ENCODE data around the gene SCAF4. TPM values are rescaled to one million over a fixed set of nuclear protein-coding genes. Genes with fewer than 3 reads are reported as not detected.
"Not testable (repeated sequence)": the region's sequence is repeated elsewhere in the genome, so short reads cannot be mapped to it uniquely, and the experiment has no call there.

Gene SCAF4
- total RNA-seq, 2 experiments from 2014 or later: 54.0 to 55.2 TPM

DNA sequence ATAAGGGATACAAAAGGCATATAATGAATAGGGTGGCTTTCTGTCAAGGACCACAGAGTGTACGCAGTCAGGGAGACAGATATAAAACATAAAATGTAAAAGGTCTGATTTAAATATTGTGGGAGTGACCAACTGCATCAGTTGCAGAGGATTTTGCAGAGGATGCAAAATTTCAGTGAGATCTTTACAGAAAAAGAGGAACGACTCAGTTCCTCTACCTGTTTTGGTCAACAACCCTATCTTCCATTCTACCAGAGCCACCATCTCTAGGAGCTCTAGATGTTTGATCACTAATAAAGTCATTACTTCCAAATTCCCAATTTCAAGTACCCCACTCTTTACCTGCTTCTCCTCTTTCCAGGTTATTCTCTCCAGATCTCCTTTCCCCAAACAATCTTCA is 56.0 kb downstream of the SCAF4 start:
- POLR2A ChIA-PET: interaction anchor here (0.6 kb wide), 1 partner anchor 61 kb away, joined by 5 read pairs; no protein-coding TSS in a partner anchor
- CTCF ChIA-PET: interaction anchor here (0.5 kb wide), 1 partner anchor 41 kb away, joined by 6 read pairs; no protein-coding TSS in a partner anchor

- CTCF ChIA-PET: interaction anchor here (0.5 kb wide), 1 partner anchor 42 kb away, joined by 6 read pairs; no protein-coding TSS in a partner anchor
- POLR2A ChIA-PET: no interaction called here
These were observed 56.6 kb downstream of the SCAF4 start for GRCh38 chr21:31675318-31675717.

DNA sequence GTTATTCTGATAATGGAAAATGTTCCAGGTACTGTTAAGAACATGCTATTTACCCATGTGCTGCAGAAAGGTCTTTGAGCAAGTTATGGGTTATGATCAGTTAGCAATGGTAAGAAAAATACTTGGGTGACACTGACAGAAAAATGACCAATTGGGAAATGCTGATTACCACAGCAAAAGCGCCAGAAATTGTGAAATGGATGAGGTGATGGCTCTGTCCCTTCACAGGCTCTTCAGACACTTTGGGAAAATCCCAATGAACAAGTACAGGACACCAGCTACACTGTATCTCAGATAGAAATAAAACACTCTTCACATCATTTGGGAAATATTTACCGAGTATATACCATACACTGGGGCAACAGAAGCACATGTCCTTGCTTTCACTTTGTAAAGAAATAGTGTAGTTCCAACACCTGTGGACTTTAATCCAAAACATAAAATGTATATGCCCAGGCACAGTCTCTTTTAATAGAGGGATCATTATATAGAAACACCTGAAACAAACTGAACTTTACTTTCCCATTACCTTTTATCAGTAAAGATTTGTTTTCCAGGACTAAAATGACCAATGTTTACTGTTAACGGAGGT is 58.5 kb downstream of the SCAF4 start:
- CTCF ChIA-PET: no interaction called here
- POLR2A ChIA-PET: no interaction called here

DNA sequence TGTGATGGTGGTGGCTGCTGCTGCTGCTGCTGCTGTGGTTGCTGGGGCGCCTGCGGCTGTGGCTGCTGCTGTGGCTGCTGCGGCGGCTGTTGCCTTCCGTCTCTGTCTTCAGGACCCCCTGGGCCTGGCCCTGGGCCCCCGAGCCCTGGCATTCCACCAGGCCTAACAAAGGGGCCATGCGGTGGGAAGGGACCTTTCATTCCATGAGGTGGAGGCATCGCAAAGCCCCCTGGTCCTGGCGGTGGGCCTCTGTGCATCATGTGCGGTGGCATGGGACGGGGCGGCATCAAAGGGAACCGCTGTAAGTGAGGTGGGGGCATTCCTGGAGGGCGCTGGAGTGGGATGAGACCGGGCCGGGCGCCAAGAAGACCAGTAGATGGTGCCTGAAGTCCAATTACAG is 60.0 kb downstream of the SCAF4 start:
- ChIA-PET POLR2A (no interaction called here), CTCF (no interaction called here)

DNA sequence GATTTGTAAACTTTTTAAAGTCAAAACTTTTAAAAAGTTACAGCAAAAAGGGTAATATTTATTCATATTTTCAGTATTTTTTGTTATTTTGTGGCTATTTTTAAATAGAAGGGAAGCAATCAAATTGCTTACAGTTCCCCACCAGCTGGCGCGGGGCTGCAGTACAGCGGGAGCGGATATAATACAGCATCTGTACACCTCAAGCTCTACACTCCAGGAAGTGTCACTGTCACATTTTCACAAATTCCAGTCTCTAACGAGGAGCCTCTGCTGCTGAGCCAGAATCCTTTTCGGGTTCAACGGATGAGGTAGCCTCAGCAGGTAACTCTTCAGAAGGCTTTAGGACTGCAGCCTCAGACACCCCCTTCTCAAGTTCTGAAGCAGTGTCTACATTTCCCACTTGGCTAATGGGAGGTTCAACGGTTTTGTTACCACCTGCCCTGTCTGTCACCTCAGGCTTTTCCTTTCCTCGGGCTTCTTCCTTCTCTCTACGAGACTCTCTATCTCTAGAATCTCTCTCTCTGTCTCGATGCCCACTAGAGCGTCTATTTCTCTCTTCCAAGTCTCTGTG is 60.7 kb downstream of the SCAF4 start:
- POLR2A ChIA-PET: no interaction called here
- CTCF ChIA-PET: no interaction called here

GRCh38 chr21:31670070-31670469 is 61.8 kb downstream of the SCAF4 start:
- ChIA-PET CTCF (no interaction called here), POLR2A (no interaction called here)

GRCh38 chr21:31668651-31669491 is 63.0 kb downstream of the SCAF4 start:
- POLR2A ChIA-PET: no interaction called here
- CTCF ChIA-PET: no interaction called here

DNA sequence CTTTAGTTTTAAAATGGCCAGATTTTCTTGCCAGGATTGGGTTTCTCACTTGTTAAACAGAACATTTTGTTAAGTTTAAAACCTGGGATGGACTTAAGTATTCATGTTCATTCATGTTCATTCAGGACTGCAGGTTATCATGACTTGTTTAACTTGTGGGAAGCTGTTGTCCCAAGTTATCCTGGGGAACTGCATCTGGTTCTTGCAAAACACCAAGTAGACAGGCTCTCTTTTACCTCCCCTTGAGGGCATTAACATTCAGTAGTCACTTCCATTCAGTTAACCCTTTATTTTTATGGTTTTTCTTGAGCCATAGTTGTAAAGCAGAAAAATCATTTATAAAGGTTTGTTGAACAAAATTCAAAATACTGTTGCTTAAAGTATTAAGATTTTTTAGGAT is 64.3 kb downstream of the SCAF4 start:
- ChIA-PET POLR2A (no interaction called here), CTCF (no interaction called here)

- CTCF ChIA-PET: interaction anchor here (1.0 kb wide), 1 partner anchor 65 kb away, joined by 5 read pairs; no protein-coding TSS in a partner anchor
- POLR2A ChIA-PET: no interaction called here
These were observed 64.8 kb downstream of the SCAF4 start for GRCh38 chr21:31667132-31667531.

DNA sequence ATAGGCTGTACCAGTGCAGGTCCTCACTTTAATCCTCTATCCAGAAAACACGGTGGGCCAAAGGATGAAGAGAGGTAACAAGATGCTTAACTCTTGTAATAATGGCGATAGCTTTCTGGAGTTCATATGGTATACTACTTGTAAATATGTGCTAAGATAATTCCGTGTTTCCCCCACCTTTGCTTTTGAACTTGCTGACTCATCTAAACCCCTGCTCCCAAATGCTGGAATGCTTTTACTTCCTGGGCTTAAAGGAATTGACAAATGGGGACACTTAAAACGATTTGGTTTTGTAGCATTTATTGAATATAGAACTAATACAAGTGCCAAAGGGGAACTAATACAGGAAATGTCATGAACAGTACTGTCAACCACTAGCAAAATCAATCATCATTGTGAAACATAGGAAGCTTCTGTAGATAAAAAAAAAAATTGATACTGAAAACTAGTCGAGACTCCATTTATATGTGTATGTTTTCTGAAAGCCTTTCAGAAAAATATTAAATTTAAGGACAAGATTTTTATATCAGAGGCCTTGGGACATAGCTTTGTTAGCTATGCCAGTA is 65.4 kb downstream of the SCAF4 start:
- ChIA-PET POLR2A (interaction anchor here (0.6 kb wide), 1 partner anchor 59 kb away, joined by 3 read pairs; no protein-coding TSS in a partner anchor), CTCF (interaction anchor here (0.6 to 1.0 kb wide), 2 partner anchors 65 to 485 kb away, joined by 3 to 5 read pairs; no protein-coding TSS in a partner anchor)

- POLR2A ChIA-PET: not testable (repeated sequence)
- CTCF ChIA-PET: interaction anchor here (0.6 kb wide), 1 partner anchor 484 kb away, joined by 3 read pairs; no protein-coding TSS in a partner anchor
These were observed 66.0 kb downstream of the SCAF4 start for GRCh38 chr21:31665869-31666268.

DNA sequence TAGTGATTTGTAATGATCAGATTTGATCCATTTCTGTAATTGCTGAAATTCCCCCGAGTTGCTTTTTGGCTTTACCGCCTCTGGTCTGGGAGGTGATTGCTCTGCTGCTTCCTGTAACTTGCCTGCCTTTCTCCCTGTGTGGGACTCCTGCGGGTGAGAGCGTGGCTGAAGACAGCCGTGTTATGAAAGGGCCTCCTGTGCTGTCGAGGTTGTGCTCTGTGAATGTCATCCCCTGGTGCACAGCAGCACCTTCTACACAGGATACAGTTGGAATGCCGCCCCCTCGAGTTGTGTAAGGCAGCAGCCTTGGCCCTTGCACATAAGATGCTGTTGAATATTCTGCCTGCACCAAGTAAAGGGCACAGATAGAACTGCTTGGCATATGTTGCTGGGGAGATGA is 66.5 kb downstream of the SCAF4 start:
- ChIA-PET CTCF (no interaction called here), POLR2A (no interaction called here)

- CTCF ChIA-PET: no interaction called here
- POLR2A ChIA-PET: no interaction called here
These were observed 68.2 kb downstream of the SCAF4 start for GRCh38 chr21:31663584-31664249.

- POLR2A ChIA-PET: no interaction called here
- CTCF ChIA-PET: no interaction called here
These were observed 71.3 kb downstream of the SCAF4 start for GRCh38 chr21:31660591-31660990.

- POLR2A ChIA-PET: no interaction called here
- CTCF ChIA-PET: no interaction called here
These were observed 71.7 kb downstream of the SCAF4 start for GRCh38 chr21:31660259-31660565.

GRCh38 chr21:31659536-31660258 is 72.2 kb downstream of the SCAF4 start, which contains the start of gene SOD1:
TSS of gene SOD1 (plus strand) at chr21:31659693. CDS start at chr21:31659770, 77 bp downstream.
- ChIA-PET CTCF (no interaction called here), POLR2A (no interaction called here)

DNA sequence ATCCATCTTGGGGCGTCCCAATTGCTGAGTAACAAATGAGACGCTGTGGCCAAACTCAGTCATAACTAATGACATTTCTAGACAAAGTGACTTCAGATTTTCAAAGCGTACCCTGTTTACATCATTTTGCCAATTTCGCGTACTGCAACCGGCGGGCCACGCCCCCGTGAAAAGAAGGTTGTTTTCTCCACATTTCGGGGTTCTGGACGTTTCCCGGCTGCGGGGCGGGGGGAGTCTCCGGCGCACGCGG is 72.7 kb downstream of the SCAF4 start:
- POLR2A ChIA-PET: no interaction called here

DNA sequence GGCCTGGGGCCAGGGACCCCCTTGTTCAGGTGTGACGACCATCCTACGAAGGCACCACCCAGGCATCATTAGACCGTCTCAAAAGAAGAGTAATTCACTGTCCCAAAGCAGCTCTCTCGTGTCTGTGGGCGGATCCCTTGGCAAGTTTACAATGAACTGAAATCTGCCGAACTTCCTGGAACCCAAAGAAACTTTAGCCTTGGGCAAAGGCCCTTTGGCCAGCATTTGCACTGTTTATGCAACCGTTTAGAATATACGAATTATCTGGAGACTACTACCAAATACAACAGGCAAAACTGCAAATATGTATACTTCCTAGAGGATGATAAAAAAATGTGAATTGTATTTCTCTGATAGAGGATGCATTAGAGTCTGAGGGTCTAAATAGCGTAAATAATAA is 73.9 kb downstream of the SCAF4 start:
- POLR2A ChIA-PET: no interaction called here

More for the DNA sequence above, 72.7 kb downstream of the SCAF4 start:
- CTCF ChIA-PET: no interaction called here

GRCh38 chr21:31656199-31657095 is 75.5 kb downstream of the SCAF4 start:
- ChIA-PET POLR2A (no interaction called here), CTCF (no interaction called here)

More for the DNA sequence above, 73.9 kb downstream of the SCAF4 start:
- CTCF ChIA-PET: no interaction called here

Measured in activated CD8-positive, alpha-beta memory T cell treated with anti-CD3 and anti-CD28 coated beads for 36 hours (primary cell).